ENCODE measurements around the gene ADARB1. TPM values are rescaled to one million over a fixed set of nuclear protein-coding genes. Genes with fewer than 3 reads are reported as not detected.

ADARB1 gene
- polyA plus RNA-seq, 1 of the 3 experiments (the other 2 are of a cell fraction), result 7.8 TPM

- TF ChIP-seq ZBTB33 (IDR thresholded peaks at IDR 0.05; ENCODE audit: borderline replicate concordance, low read depth), result no peak
- no peak for TF ChIP-seq USF2 (IDR thresholded peaks at IDR 0.05; ENCODE audit: borderline replicate concordance, low read depth, low read length)
- TF ChIP-seq ELF1 (IDR thresholded peaks at IDR 0.05), result no peak
These were observed 33.6 kb upstream of the ADARB1 start (continued) for GRCh38 chr21:45040739-45041138.

GRCh38 chr21:45041351-45041805, 33.0 kb upstream of the ADARB1 start:
- no peak overlapping the region for H3K9ac ChIP-seq
- H3K9me2 ChIP-seq, result no peaks in the 10 kb centered on the region
- no peak overlapping the region for H3K4me3 ChIP-seq (ENCODE audit: low read depth in 2 of 2, low read length in 1 of 2)
- 59% methylated on average over 8 of the region's 16 CpGs for WGBS (ENCODE audit: low lambda C conversion rate)
- no peaks in the 10 kb centered on the region for H3K79me2 ChIP-seq (ENCODE audit: insufficient read depth)
- no peaks in the 10 kb centered on the region for H3K9me3 ChIP-seq
- H3K4me1 ChIP-seq (ENCODE audit: control insufficient read depth in 1 of 2, insufficient read depth in 2 of 2, low read depth in 1 of 2, low read length in 1 of 2), result no peaks in the 10 kb centered on the region
- H3K27me3 ChIP-seq (ENCODE audit: insufficient read depth), result no peaks in the 10 kb centered on the region
- POLR2A ChIA-PET, result no interaction called here
- H2AFZ ChIP-seq (ENCODE audit: low read depth), result no peak overlapping the region
- H3K36me3 ChIP-seq (replicated peaks in 1 of 2; ENCODE audit: control insufficient read depth in 1 of 2, insufficient read depth in 2 of 2, low read length in 1 of 2), result no peaks in the 10 kb centered on the region
- H3K4me2 ChIP-seq, result no peak overlapping the region
- DNase-seq, result no peak
- TF ChIP-seq MEF2A (IDR thresholded peaks at IDR 0.05; ENCODE audit: borderline replicate concordance, low read depth), result no peak
- no peak for TF ChIP-seq EP300 (IDR thresholded peaks at IDR 0.05; ENCODE audit: borderline replicate concordance in 1 of 2, low read depth in 1 of 2, low read length in 1 of 2)
- no peak for TF ChIP-seq CTCF (IDR thresholded peaks at IDR 0.05)
- TF ChIP-seq USF1 (IDR thresholded peaks at IDR 0.05; ENCODE audit: borderline replicate concordance, low read depth), result no peak
- no peak for TF ChIP-seq GABPA (IDR thresholded peaks at IDR 0.05; ENCODE audit: low read depth)
- TF ChIP-seq RXRA (IDR thresholded peaks at IDR 0.05; ENCODE audit: borderline replicate concordance, low read depth), result no peak
- TF ChIP-seq FOSL2 (IDR thresholded peaks at IDR 0.05; ENCODE audit: borderline replicate concordance, low read depth), result no peak
- no peak for TF ChIP-seq CHD2 (IDR thresholded peaks at IDR 0.05; ENCODE audit: low read length, partially characterized antibody)
- TF ChIP-seq IRF3 (IDR thresholded peaks at IDR 0.05; ENCODE audit: low read depth, low read length), result no peak
- TF ChIP-seq FOXJ3 (CRISPR knock-in tag; IDR thresholded peaks at IDR 0.05), result no peak
- no peaks in the 10 kb centered on the region for H4K20me1 ChIP-seq (ENCODE audit: insufficient read depth)
- H3K27ac ChIP-seq (ENCODE audit: low read depth in 2 of 2, low read length in 1 of 2), result no peak overlapping the region
- no peaks in the 10 kb centered on the region for H3F3A ChIP-seq (replicated peaks; ENCODE audit: insufficient read depth)
- CTCF ChIA-PET, result no interaction called here
